Measurements from ENCODE around the gene ADAMTS8.

The ADAMTS8 gene

DNA sequence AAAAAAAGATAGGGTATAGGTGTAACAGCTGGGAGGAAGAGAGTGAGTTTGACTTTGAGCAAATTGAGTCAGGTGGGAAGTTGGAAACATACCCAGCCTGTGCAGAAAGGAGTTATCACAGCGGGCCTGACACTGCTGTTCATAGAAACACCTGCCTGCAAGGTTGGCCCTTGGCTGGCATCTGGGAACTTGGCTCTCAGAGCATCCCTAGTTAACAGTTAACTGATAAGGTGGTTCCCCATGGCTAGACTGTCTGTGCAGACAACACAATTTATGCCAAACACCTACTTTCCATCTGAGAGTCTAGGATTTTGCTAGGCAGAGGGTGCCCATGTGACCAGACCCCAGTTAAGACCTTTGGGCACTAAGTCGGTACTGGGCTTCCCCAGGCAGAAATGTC, 31.4 kb downstream of the ADAMTS8 start:
- DNase-seq (ENCODE audit: low read depth), result no peak

DNA sequence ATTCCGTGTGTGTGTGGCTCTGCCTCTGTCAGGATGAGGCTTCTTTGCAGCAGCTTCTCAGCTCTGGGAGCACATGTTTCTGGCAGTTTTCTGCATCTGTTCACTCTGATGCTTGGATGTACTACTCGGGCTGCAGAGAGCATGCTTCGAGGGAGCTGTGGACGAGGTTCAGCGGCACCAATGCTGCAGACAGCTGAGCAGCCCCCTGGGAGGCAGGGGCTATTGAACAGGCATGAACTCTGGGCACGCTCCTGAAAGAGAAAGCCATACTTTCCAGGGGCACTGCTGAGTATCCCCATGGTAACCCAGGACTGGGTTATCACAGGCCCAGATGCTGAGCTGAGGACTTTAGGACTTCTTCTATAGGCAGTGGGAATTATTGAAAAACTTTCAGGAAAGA, 33.8 kb downstream of the ADAMTS8 start:
- no peak for DNase-seq (ENCODE audit: low read depth)

- DNase-seq (ENCODE audit: low read depth), result no peak
These were observed 36.7 kb downstream of the ADAMTS8 start for GRCh38 chr11:130391711-130392110.

DNA sequence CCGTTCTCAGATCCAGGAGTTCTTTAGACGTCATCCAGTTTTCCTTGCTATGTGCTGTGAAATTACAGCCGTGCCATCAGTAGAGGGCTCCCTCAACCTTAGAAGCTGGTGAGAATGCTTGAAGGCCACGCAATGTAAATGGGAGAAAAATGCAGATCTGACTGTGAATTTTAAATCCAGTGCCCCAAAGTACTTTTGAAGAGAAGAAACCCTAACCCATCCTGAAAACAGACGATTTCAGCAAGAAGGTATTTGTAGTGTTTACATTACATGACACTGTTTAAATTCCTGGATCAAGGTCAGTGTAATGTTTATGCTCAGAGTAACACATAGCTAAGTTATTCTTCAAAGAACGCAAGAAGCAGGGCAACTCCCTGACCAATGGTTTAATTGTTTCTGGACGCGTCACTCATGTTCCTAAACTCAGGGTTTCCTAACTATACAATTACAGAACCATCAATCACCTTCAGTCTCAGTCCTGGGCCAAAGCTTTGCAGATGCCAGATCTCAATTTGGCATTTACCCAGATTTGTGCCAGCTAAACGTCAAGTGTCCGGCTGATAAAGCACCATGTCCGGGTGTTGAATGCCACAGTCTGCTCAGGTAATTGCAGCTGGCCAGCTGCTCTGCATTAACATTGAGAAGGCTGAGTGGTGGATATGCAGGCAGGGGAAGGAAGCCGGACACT, 38.2 kb downstream of the ADAMTS8 start:
- peak; percentile 74 for DNase-seq (ENCODE audit: low read depth)

GRCh38 chr11:130389335-130389935, 39.0 kb downstream of the ADAMTS8 start:
- no peak for DNase-seq (ENCODE audit: low read depth)

GRCh38 chr11:130388607-130389205, 39.7 kb downstream of the ADAMTS8 start:
- no peak for DNase-seq (ENCODE audit: low read depth)

DNA sequence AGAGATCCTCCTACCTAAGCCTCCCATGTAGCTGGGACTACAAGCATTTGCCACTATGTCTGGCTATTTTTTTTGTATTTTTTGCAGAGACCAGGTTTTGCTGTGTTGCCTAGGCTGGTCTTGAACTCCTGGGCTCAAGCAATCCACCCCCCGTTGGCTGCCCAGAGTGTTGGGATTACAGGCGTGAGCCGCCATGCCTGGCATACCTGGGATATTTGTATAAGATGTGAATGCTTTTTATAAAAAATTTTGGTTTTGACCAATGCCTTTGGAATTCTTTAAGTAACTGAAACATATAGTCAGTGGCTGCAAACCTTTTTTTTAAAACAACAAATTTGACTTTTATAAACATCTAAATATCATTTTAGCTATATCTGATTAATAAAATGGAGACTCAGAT, 42.4 kb downstream of the ADAMTS8 start:
- DNase-seq (ENCODE audit: low read depth), result peak; percentile 46

GRCh38 chr11:130383344-130384211, 44.8 kb downstream of the ADAMTS8 start:
- DNase-seq (ENCODE audit: low read depth), result peak; percentile 88

GRCh38 chr11:130381317-130381716, 47.1 kb downstream of the ADAMTS8 start:
- DNase-seq (ENCODE audit: low read depth), result no peak

- DNase-seq (ENCODE audit: low read depth), result no peak
These were observed 47.6 kb downstream of the ADAMTS8 start for GRCh38 chr11:130380778-130381177.

GRCh38 chr11:130379276-130379675, 49.1 kb downstream of the ADAMTS8 start:
- no peak for DNase-seq (ENCODE audit: low read depth)

- DNase-seq (ENCODE audit: low read depth), result no peak
These were observed 57.4 kb downstream of the ADAMTS8 start for GRCh38 chr11:130370845-130371590.

DNA sequence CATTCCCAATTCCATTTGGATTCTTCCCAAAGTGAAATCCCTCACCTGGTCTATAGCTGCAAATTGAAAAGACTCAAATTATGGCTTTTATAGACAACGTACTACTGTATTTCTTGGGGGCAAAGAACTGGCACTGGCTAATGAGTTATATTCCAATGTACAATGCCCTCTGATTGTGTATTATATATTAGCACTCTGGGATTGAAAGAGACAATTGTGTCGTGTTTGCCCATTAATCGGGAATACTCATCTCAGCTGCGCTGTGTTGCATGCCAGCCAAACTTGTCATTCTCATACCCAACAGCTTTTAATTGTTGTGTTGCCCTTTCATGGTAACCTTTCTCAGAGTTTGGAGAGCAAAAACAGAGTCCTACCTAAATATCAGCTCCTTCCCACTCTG, 58.7 kb downstream of the ADAMTS8 start:
- DNase-seq (ENCODE audit: low read depth), result no peak

- DNase-seq (ENCODE audit: low read depth), result peak; percentile 15
These were observed 59.2 kb downstream of the ADAMTS8 start for GRCh38 chr11:130369141-130369691.

- no peak for DNase-seq (ENCODE audit: low read depth)
These were observed 69.0 kb downstream of the ADAMTS8 start for GRCh38 chr11:130359419-130359818.

GRCh38 chr11:130358398-130358797, 70.0 kb downstream of the ADAMTS8 start:
- DNase-seq (ENCODE audit: low read depth), result no peak
